AML-193 (cell line): ENCODE measurements around the gene SLC27A2.

Experiments
- DNase-seq, 2 experiments: peaks; one replicate each; lab custom pipeline; 2025; lab: John Stamatoyannopoulos, UW

The SLC27A2 gene

GRCh38 chr15:50241684-50242450, 59.9 kb downstream of the SLC27A2 start:
- no peak for DNase-seq

GRCh38 chr15:50244153-50244552, 62.2 kb downstream of the SLC27A2 start:
- DNase-seq, result no peak

GRCh38 chr15:50244959-50245624, 63.1 kb downstream of the SLC27A2 start:
- no peak for DNase-seq

GRCh38 chr15:50246631-50247030, 64.6 kb downstream of the SLC27A2 start:
- DNase-seq, result no peak

GRCh38 chr15:50247819-50248655, 66.0 kb downstream of the SLC27A2 start:
- DNase-seq, result peak; percentile 27 to 37

- DNase-seq, result no peak
These were observed 67.1 kb downstream of the SLC27A2 start for GRCh38 chr15:50248994-50249582.

GRCh38 chr15:50249704-50250103, 67.7 kb downstream of the SLC27A2 start:
- no peak for DNase-seq

GRCh38 chr15:50250760-50251394, 68.9 kb downstream of the SLC27A2 start:
- no peak for DNase-seq

- DNase-seq, result no peak
These were observed 69.7 kb downstream of the SLC27A2 start for GRCh38 chr15:50251638-50252182.

GRCh38 chr15:50252556-50252955, 70.6 kb downstream of the SLC27A2 start:
- no peak for DNase-seq

- DNase-seq, result no peak
These were observed 74.4 kb downstream of the SLC27A2 start for GRCh38 chr15:50256188-50257041.

GRCh38 chr15:50257332-50257731, 75.3 kb downstream of the SLC27A2 start:
- no peak for DNase-seq

- peak; percentile 84 to 87 for DNase-seq
These were observed 75.9 kb downstream of the SLC27A2 start for GRCh38 chr15:50257924-50258323.

GRCh38 chr15:50259276-50259675, 77.3 kb downstream of the SLC27A2 start:
- no peak for DNase-seq

- DNase-seq, result no peak
These were observed 79.0 kb downstream of the SLC27A2 start for GRCh38 chr15:50260969-50261496.

- no peak for DNase-seq
These were observed 80.0 kb downstream of the SLC27A2 start for GRCh38 chr15:50261981-50262380.

- no peak for DNase-seq
These were observed 80.5 kb downstream of the SLC27A2 start for GRCh38 chr15:50262533-50262932.

- DNase-seq, result no peak
These were observed 83.6 kb downstream of the SLC27A2 start, which contains the start of gene HDC for GRCh38 chr15:50265620-50266019. TSS of gene HDC (minus strand) at chr15:50265726. CDS start at chr15:50265623, 103 bp downstream.

- DNase-seq, result no peak
These were observed 85.6 kb downstream of the SLC27A2 start for GRCh38 chr15:50267577-50267976.

- no peak for DNase-seq
These were observed 93.1 kb downstream of the SLC27A2 start for GRCh38 chr15:50275091-50275490.
